ENCODE data around the gene TCF7. TPM values are rescaled to one million over a fixed set of nuclear protein-coding genes. Genes with fewer than 3 reads are reported as not detected.

The TCF7 gene
- total and polyA plus RNA-seq, 2 of the 13 experiments (the other 11 are each of a cell fraction or from before 2014, with no cell fraction given) = 6.3 to 6.8 TPM

- TF ChIP-seq AHDC1 (CRISPR knock-in tag; IDR thresholded peaks at IDR 0.05; ENCODE audit: borderline replicate concordance) (no peak), MBNL3 (CRISPR knock-in tag; conservative IDR thresholded peaks at IDR 0.05) (no peak), MTA1 (CRISPR knock-in tag; IDR thresholded peaks at IDR 0.05; ENCODE audit: borderline replicate concordance) (no peak), ZNF660 (CRISPR knock-in tag; IDR thresholded peaks at IDR 0.05; ENCODE audit: borderline replicate concordance, low read depth) (no peak), HNF1B (CRISPR knock-in tag; IDR thresholded peaks at IDR 0.05) (peak; percentile 63; the same call in 1 of the 2 replicates), ZNF576 (CRISPR knock-in tag; IDR thresholded peaks at IDR 0.05) (no peak), HOXD1 (CRISPR knock-in tag; IDR thresholded peaks at IDR 0.05) (no peak), ZNF83 (CRISPR knock-in tag; IDR thresholded peaks at IDR 0.05; ENCODE audit: borderline replicate concordance) (no peak), ZFX (CRISPR knock-in tag; IDR thresholded peaks at IDR 0.05; ENCODE audit: low read depth) (no peak), TFDP2 (CRISPR knock-in tag; IDR thresholded peaks at IDR 0.05) (no peak), ZNF563 (CRISPR knock-in tag; IDR thresholded peaks at IDR 0.05) (0 out of 2 replicates have a peak, but pooled peaks have one; percentile 6), BCL6 (CRISPR knock-in tag; IDR thresholded peaks at IDR 0.05) (no peak), TMF1 (CRISPR knock-in tag; IDR thresholded peaks at IDR 0.05; ENCODE audit: low read depth) (no peak), ZNF740 (CRISPR knock-in tag; IDR thresholded peaks at IDR 0.05) (no peak), ZNF264 (CRISPR knock-in tag; IDR thresholded peaks at IDR 0.05) (no peak), GFI1 (CRISPR knock-in tag; IDR thresholded peaks at IDR 0.05; ENCODE audit: borderline replicate concordance) (no peak), ZNF547 (CRISPR knock-in tag; IDR thresholded peaks at IDR 0.05) (no peak), ZNF333 (CRISPR knock-in tag; IDR thresholded peaks at IDR 0.05; ENCODE audit: borderline replicate concordance) (no peak), MYC (CRISPR knock-in tag; IDR thresholded peaks at IDR 0.05; ENCODE audit: borderline replicate concordance) (no peak), ZNF331 (CRISPR knock-in tag; IDR thresholded peaks at IDR 0.05) (peak; percentile 28; the same call in 1 of the 2 replicates), ZNF550 (CRISPR knock-in tag; IDR thresholded peaks at IDR 0.05; ENCODE audit: borderline replicate concordance) (no peak), ZNF329 (CRISPR knock-in tag; IDR thresholded peaks at IDR 0.05; ENCODE audit: low read depth) (no peak)
Measured at GRCh38 chr5:134099288-134099872, 15.1 kb upstream of the TCF7 start (continued).

All from HepG2 (cell line).